ENCODE measurements around the gene TOM1.
A peak's percentile ranks its signal among the peaks of the same experiment; 100 is the strongest.

Gene TOM1

DNA sequence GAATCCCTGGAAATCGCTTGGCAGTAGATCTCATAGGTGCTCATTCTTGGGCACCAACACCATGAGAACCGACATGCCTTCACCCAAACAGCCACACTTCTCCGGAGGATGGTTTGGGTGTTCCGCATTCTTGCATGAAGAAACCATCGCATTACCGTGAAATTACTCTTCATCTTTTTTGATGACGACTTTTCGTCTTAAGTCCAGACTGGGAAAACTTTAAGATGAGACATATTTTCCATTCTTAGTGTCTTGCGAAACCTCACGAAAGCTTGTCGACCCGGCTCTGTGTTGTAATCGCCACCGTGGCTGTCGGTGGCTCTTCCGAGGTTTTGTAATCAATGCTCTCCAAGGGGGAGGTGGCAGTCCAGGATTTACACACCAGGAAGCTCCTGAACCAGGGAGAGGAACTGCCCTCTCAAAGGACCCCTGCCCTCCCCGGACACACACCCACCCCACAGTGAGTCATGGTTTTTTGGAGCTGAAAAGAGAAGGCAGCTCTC lies 1.7 kb downstream of the TOM1 start:
- TF ChIP-seq, protein P1, sequence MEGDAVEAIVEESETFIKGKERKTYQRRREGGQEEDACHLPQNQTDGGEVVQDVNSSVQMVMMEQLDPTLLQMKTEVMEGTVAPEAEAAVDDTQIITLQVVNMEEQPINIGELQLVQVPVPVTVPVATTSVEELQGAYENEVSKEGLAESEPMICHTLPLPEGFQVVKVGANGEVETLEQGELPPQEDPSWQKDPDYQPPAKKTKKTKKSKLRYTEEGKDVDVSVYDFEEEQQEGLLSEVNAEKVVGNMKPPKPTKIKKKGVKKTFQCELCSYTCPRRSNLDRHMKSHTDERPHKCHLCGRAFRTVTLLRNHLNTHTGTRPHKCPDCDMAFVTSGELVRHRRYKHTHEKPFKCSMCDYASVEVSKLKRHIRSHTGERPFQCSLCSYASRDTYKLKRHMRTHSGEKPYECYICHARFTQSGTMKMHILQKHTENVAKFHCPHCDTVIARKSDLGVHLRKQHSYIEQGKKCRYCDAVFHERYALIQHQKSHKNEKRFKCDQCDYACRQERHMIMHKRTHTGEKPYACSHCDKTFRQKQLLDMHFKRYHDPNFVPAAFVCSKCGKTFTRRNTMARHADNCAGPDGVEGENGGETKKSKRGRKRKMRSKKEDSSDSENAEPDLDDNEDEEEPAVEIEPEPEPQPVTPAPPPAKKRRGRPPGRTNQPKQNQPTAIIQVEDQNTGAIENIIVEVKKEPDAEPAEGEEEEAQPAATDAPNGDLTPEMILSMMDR (IDR thresholded peaks at IDR 0.05; ENCODE audit: low read depth, low read length): no peak
- TF ChIP-seq, protein P2, sequence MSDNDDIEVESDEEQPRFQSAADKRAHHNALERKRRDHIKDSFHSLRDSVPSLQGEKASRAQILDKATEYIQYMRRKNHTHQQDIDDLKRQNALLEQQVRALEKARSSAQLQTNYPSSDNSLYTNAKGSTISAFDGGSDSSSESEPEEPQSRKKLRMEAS (IDR thresholded peaks at IDR 0.05; ENCODE audit: low read depth, low read length): 0 out of 2 replicates have a peak, but pooled peaks have one; percentile 14
- TF ChIP-seq MYC (IDR thresholded peaks at IDR 0.05; ENCODE audit: low read depth, low read length): peak; percentile 62; the same call in 1 of the 2 replicates
- DNase-seq (ENCODE audit: low read depth): peak; percentile 96
- H3K4me3 ChIP-seq (ENCODE audit: low read depth, low read length): peak overlapping the region; percentile 70

DNA sequence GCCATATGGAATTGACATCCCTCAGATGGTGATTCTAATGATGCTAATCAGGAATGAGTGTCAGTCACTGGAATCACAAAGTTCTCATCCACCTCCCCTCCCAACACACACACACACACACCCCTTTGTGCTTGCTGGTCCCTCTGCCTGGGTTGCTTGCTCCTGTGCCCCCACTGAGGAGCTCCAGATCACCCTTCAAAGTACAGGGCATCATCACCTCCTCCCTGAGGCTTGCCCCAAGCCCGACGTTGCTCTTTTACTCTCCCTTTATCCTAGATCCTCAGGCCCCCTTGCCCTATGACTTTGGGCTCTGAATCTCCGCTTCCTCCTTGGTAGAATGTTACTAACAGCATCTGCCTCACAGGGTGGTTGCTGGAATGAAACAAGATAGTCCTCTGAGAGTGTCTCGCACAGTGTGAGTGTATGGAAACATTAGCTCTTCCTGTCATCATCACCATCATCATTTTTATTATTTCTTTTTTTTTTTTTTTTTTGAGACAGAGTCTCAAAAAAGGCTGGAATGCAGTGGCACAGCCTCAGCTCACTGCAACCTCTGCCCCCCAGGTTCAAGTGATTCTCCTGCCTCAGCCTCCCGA lies 3.4 kb downstream of the TOM1 start:
- TF ChIP-seq MYC (IDR thresholded peaks at IDR 0.05; ENCODE audit: low read depth, low read length) (no peak), POLR2A (IDR thresholded peaks at IDR 0.05; ENCODE audit: extremely low read depth, insufficient read length) (no peak)
- TF ChIP-seq, protein P2 (IDR thresholded peaks at IDR 0.05; ENCODE audit: low read depth, low read length): no peak
- TF ChIP-seq, protein P1 (IDR thresholded peaks at IDR 0.05; ENCODE audit: low read depth, low read length): no peak
- no peak for DNase-seq (ENCODE audit: low read depth)
- no peak overlapping the region for H3K4me3 ChIP-seq (ENCODE audit: low read depth, low read length)

DNA sequence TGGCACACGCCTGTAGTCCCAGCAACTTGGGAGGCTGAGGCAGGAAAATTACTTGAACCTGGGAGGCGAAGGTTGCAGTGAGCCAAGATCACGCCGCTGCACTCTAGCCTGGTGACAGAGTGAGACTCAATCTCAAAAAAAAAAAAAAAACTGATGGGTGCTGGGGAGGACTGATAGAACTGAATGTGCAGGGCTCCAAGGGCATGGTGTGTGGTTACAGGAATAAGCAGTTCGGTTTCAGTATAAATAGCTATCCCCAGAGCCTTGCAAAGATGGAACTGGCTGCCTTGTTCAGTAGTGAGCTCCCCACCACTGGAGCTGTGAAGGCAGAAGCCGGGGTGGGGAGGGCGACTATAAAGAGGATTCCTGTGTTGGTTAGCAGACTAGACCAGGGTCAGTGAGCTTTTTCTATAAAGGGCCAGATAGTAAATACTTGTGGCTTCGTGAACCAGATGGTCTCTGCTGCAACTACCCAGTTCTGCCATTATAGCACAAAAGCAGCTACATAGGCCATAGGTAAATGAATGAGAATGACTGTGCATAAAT lies 5.9 kb downstream of the TOM1 start:
- no peak for TF ChIP-seq MYC (IDR thresholded peaks at IDR 0.05; ENCODE audit: low read depth, low read length)
- no peak for TF ChIP-seq POLR2A (IDR thresholded peaks at IDR 0.05; ENCODE audit: extremely low read depth, insufficient read length)
- TF ChIP-seq, protein P1 (IDR thresholded peaks at IDR 0.05; ENCODE audit: low read depth, low read length): no peak
- TF ChIP-seq, protein P2 (IDR thresholded peaks at IDR 0.05; ENCODE audit: low read depth, low read length): no peak
- no peak for DNase-seq (ENCODE audit: low read depth)
- H3K4me3 ChIP-seq (ENCODE audit: low read depth, low read length): no peak overlapping the region

DNA sequence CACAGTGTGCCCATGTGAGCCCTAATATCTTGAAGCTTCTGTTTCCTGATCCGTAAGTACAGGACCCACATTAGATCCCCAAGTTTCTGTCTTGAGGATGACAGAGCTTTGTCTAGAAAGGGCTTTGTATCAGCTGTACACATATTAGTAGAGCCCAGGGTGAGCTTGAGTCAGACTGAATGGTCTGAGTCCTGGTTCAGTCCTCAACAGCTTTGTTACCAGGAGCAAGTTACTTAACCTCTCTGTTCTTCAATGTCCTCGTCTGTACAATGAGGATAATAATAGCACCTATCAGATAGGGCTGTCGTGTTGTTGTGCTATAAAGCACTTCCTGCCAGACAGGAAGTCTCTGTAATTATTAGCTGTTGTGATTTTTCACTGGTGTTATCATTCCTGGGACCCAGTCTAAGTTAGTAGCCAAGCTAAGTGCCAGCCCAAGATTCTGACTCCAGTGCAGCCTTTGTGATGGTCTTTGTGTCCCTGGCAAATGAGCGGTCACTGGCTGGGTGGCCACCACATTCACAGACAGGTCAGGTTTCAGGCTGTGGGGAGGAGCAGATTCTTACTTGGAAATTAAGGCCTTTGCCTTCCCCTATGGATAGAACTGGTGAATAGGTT lies 6.8 kb downstream of the TOM1 start:
- TF ChIP-seq, protein P2 (IDR thresholded peaks at IDR 0.05; ENCODE audit: low read depth, low read length): no peak
- TF ChIP-seq, protein P1 (IDR thresholded peaks at IDR 0.05; ENCODE audit: low read depth, low read length): no peak
- TF ChIP-seq POLR2A (IDR thresholded peaks at IDR 0.05; ENCODE audit: extremely low read depth, insufficient read length) (no peak), MYC (IDR thresholded peaks at IDR 0.05; ENCODE audit: low read depth, low read length) (no peak)
- no peak overlapping the region for H3K4me3 ChIP-seq (ENCODE audit: low read depth, low read length)
- no peak for DNase-seq (ENCODE audit: low read depth)

DNA sequence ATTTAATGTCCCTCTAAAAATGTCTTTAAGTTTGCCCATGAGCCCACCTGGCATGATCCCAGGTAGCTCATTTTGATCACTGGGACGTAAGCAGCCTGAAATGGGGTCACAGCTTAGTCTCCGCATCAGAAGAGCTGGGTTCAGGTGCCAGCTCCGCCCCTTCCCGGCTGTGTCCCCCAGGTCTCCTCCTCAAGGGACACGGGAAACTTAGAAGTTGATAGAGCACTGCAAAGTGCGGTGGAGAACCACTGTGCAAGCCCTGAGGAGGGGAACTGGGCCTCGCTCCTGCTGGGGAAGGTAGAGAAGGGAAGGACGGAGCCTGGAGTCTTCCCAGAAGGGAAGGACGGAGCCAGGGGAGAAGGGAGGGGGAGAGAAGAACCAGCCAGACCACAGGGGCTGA lies 7.7 kb downstream of the TOM1 start:
- no peak for TF ChIP-seq MYC (IDR thresholded peaks at IDR 0.05; ENCODE audit: low read depth, low read length)
- TF ChIP-seq, protein P1 (IDR thresholded peaks at IDR 0.05; ENCODE audit: low read depth, low read length): no peak
- TF ChIP-seq, protein P2 (IDR thresholded peaks at IDR 0.05; ENCODE audit: low read depth, low read length): no peak
- TF ChIP-seq POLR2A (IDR thresholded peaks at IDR 0.05; ENCODE audit: extremely low read depth, insufficient read length): no peak
- H3K4me3 ChIP-seq (ENCODE audit: low read depth, low read length): no peak overlapping the region
- no peak for DNase-seq (ENCODE audit: low read depth)
